ENCODE data around the gene FOXC1. TPM values are rescaled to one million over a fixed set of nuclear protein-coding genes. Genes with fewer than 3 reads are reported as not detected.

FOXC1 gene
- total RNA-seq, 4 donors from 2014 or later = 36.0 to 53.7 (median 50.2) TPM

- peaks cover 0 to 32% (median 8%) of the 10 kb centered on the region in 4 donors for H3K4me1 ChIP-seq
- H3K27me3 ChIP-seq = no peaks in the 10 kb centered on the region
- H3K27ac ChIP-seq = no peak overlapping the region
- no peaks in the 10 kb centered on the region for H3K9me3 ChIP-seq
- TF ChIP-seq CTCF (IDR thresholded peaks at IDR 0.05) = no peak
- TF ChIP-seq POLR2A (IDR thresholded peaks at IDR 0.05) = no peak
- TF ChIP-seq EP300 (IDR thresholded peaks at IDR 0.05) = no peak
- DNase-seq (ENCODE audit: low spot score in 2 of 2) = no peak
- 89% methylated on average over 19 of the region's 19 CpGs for WGBS, 2 donors
- no peak overlapping the region for H3K4me3 ChIP-seq
- H3K36me3 ChIP-seq = no peaks in the 10 kb centered on the region
Measured at GRCh38 chr6:1577896-1578745, 31.6 kb upstream of the FOXC1 start.

GRCh38 chr6:1579096-1579495, 30.6 kb upstream of the FOXC1 start:
- Histone ChIP-seq H3K9me3 (no peaks in the 10 kb centered on the region), H3K4me3 (no peak overlapping the region), H3K27ac (no peak overlapping the region), H3K27me3 (no peaks in the 10 kb centered on the region), H3K36me3 (no peaks in the 10 kb centered on the region), H3K4me1 (peaks cover 0 to 26% (median 8%) of the 10 kb centered on the region in 4 donors)
- no peak for DNase-seq (ENCODE audit: low spot score in 2 of 2)
- 45 to 57% methylated on average over 5 of the region's 5 CpGs for WGBS, 2 donors
- no peak for TF ChIP-seq CTCF (IDR thresholded peaks at IDR 0.05)
- TF ChIP-seq POLR2A (IDR thresholded peaks at IDR 0.05) = no peak

- WGBS, 2 donors = 92 to 94% methylated on average over 6 of the region's 6 CpGs
- Histone ChIP-seq H3K9me3 (no peaks in the 10 kb centered on the region), H3K4me3 (no peak overlapping the region), H3K27me3 (no peaks in the 10 kb centered on the region), H3K36me3 (no peaks in the 10 kb centered on the region), H3K27ac (no peak overlapping the region), H3K4me1 (peaks cover 0 to 15% (median 6%) of the 10 kb centered on the region in 4 donors)
- DNase-seq (ENCODE audit: low spot score in 2 of 2) = no peak
- no peak for TF ChIP-seq CTCF (IDR thresholded peaks at IDR 0.05)
- no peak for TF ChIP-seq EP300 (IDR thresholded peaks at IDR 0.05)
Measured at GRCh38 chr6:1580109-1580508, 29.6 kb upstream of the FOXC1 start.

GRCh38 chr6:1580585-1580984, 29.1 kb upstream of the FOXC1 start:
- no peaks in the 10 kb centered on the region for H3K9me3 ChIP-seq
- H3K27me3 ChIP-seq = no peaks in the 10 kb centered on the region
- H3K27ac ChIP-seq = no peak overlapping the region
- no peak for DNase-seq (ENCODE audit: low spot score in 2 of 2)
- 81 to 88% methylated on average over 9 of the region's 9 CpGs for WGBS, 2 donors
- no peak for TF ChIP-seq POLR2A (IDR thresholded peaks at IDR 0.05)
- TF ChIP-seq EP300 (IDR thresholded peaks at IDR 0.05) = no peak
- no peak for TF ChIP-seq CTCF (IDR thresholded peaks at IDR 0.05)
- H3K36me3 ChIP-seq = no peaks in the 10 kb centered on the region
- H3K4me1 ChIP-seq = peaks cover 0 to 11% (median 3%) of the 10 kb centered on the region in 4 donors
- H3K4me3 ChIP-seq = no peak overlapping the region

GRCh38 chr6:1581120-1581991, 28.4 kb upstream of the FOXC1 start:
- Histone ChIP-seq H3K36me3 (no peaks in the 10 kb centered on the region), H3K4me3 (no peak overlapping the region), H3K27ac (no peak overlapping the region), H3K9me3 (no peaks in the 10 kb centered on the region), H3K4me1 (peaks cover 0 to 3% (median 0%) of the 10 kb centered on the region in 4 donors), H3K27me3 (no peaks in the 10 kb centered on the region)
- WGBS, 2 donors = 81 to 88% methylated on average over 31 of the region's 31 CpGs
- TF ChIP-seq EP300 (IDR thresholded peaks at IDR 0.05) (no peak), POLR2A (IDR thresholded peaks at IDR 0.05) (no peak), CTCF (IDR thresholded peaks at IDR 0.05) (no peak)
- no peak for DNase-seq (ENCODE audit: low spot score in 2 of 2)

Data from tibial nerve (tissue), 4 donors.